GM18505 (cell line): ENCODE data around the gene RNF212B.
"Not testable (repeated sequence)": the region's sequence is repeated elsewhere in the genome, so short reads cannot be mapped to it uniquely, and the experiment has no call there.

Source experiments
- ATAC-seq: cut with Tn5 transposase; IDR thresholded peaks from one replicate; pipeline ENCODE4 v1.9.1; 2021; ENCODE audit not compliant: unreplicated experiment
- POLR2A ChIP-seq: IDR thresholded peaks from 4 replicates; pipeline ENCODE4 v1.6.1; 2011; ENCODE audit warnings: borderline replicate concordance; ENCODE audit not compliant: insufficient read depth, insufficient read length; ENCODE audit errors: extremely low read depth

The RNF212B gene

GRCh38 chr14:23219075-23219474, 18.7 kb upstream of the RNF212B start:
- ATAC-seq, result no peak
- no peak for TF ChIP-seq POLR2A

- ATAC-seq, result not testable (repeated sequence)
Observed at GRCh38 chr14:23224958-23225357, 12.8 kb upstream of the RNF212B start.

GRCh38 chr14:23227566-23227965, 10.2 kb upstream of the RNF212B start:
- no peak for ATAC-seq
- TF ChIP-seq POLR2A, result no peak

GRCh38 chr14:23228812-23229211, 8.9 kb upstream of the RNF212B start:
- ATAC-seq, result no peak
- TF ChIP-seq POLR2A, result no peak

GRCh38 chr14:23232241-23232808, 5.4 kb upstream of the RNF212B start:
- not testable (repeated sequence) for ATAC-seq

GRCh38 chr14:23240661-23241060, 2.9 kb downstream of the RNF212B start:
- no peak for ATAC-seq
- TF ChIP-seq POLR2A, result no peak

- not testable (repeated sequence) for ATAC-seq
Observed at GRCh38 chr14:23241061-23241715, 3.5 kb downstream of the RNF212B start.

GRCh38 chr14:23242076-23242475, 4.3 kb downstream of the RNF212B start:
- ATAC-seq, result no peak
- TF ChIP-seq POLR2A, result no peak

- ATAC-seq, result no peak
- TF ChIP-seq POLR2A, result no peak
Observed at GRCh38 chr14:23243066-23243465, 5.3 kb downstream of the RNF212B start.

GRCh38 chr14:23245282-23245681, 7.5 kb downstream of the RNF212B start:
- no peak for ATAC-seq
- TF ChIP-seq POLR2A, result no peak

GRCh38 chr14:23248601-23249000, 10.9 kb downstream of the RNF212B start:
- no peak for TF ChIP-seq POLR2A
- no peak for ATAC-seq

GRCh38 chr14:23249824-23250223, 12.1 kb downstream of the RNF212B start:
- ATAC-seq, result no peak
- no peak for TF ChIP-seq POLR2A

- ATAC-seq, result no peak
Observed at GRCh38 chr14:23252006-23252405, 14.3 kb downstream of the RNF212B start.

GRCh38 chr14:23252420-23253333, 14.9 kb downstream of the RNF212B start:
- ATAC-seq, result no peak
- no peak for TF ChIP-seq POLR2A

More at GRCh38 chr14:23252006-23252405, 14.3 kb downstream of the RNF212B start:
- no peak for TF ChIP-seq POLR2A
